GM10248 (cell line): ENCODE measurements around the gene RASD2.

Experiments used
- CTCF ChIA-PET: fragments of 300-600 bp; sonication (Branson Sonifier 250); formaldehyde crosslinking; extraction: SDS; loops from one replicate; lab custom pipeline; 2021; ENCODE audit warnings: antibody characterized with exemption; lab: Yijun Ruan, JAX
- POLR2A ChIA-PET: fragments of 350-650 bp; sonication (Branson Sonifier 250); formaldehyde crosslinking; extraction: SDS; loops from one replicate; lab custom pipeline; 2020; ENCODE audit warnings: antibody characterized with exemption; lab: Yijun Ruan, JAX
- DNase-seq: peaks from one replicate; pipeline ENCODE4 v3.0.0; 2012; ENCODE audit errors: extremely low spot score
- TF ChIP-seq, protein P1 (sequence below): IDR thresholded peaks from 2 replicates; pipeline ENCODE4 v1.5.1; 2012; ENCODE audit warnings: mild to moderate bottlenecking, low read depth; ENCODE audit errors: extremely low read depth, missing control alignments, control extremely low read depth

The RASD2 gene

DNA sequence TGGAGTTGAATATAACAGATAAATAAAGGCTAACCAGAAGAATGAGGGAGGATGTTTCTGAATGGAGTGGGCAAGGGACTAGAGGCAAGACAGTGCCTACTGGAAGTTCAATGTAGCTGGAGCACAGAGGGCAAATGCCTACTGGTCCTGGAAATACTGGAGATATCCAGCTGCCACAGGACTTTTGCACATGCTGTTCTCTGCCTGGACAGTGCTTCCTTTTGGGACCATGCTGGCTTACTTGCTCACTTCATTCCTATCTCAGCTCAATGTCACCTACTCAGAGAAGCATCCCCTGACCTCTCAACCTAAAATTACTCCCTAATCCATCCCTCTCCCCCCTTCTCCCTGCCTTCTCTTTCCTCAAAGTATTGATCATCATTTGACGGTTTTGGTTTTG lies 20.2 kb downstream of the RASD2 start:
- ChIA-PET CTCF (no interaction called here), POLR2A (no interaction called here)
- TF ChIP-seq, protein P1, sequence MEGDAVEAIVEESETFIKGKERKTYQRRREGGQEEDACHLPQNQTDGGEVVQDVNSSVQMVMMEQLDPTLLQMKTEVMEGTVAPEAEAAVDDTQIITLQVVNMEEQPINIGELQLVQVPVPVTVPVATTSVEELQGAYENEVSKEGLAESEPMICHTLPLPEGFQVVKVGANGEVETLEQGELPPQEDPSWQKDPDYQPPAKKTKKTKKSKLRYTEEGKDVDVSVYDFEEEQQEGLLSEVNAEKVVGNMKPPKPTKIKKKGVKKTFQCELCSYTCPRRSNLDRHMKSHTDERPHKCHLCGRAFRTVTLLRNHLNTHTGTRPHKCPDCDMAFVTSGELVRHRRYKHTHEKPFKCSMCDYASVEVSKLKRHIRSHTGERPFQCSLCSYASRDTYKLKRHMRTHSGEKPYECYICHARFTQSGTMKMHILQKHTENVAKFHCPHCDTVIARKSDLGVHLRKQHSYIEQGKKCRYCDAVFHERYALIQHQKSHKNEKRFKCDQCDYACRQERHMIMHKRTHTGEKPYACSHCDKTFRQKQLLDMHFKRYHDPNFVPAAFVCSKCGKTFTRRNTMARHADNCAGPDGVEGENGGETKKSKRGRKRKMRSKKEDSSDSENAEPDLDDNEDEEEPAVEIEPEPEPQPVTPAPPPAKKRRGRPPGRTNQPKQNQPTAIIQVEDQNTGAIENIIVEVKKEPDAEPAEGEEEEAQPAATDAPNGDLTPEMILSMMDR: no peak

DNA sequence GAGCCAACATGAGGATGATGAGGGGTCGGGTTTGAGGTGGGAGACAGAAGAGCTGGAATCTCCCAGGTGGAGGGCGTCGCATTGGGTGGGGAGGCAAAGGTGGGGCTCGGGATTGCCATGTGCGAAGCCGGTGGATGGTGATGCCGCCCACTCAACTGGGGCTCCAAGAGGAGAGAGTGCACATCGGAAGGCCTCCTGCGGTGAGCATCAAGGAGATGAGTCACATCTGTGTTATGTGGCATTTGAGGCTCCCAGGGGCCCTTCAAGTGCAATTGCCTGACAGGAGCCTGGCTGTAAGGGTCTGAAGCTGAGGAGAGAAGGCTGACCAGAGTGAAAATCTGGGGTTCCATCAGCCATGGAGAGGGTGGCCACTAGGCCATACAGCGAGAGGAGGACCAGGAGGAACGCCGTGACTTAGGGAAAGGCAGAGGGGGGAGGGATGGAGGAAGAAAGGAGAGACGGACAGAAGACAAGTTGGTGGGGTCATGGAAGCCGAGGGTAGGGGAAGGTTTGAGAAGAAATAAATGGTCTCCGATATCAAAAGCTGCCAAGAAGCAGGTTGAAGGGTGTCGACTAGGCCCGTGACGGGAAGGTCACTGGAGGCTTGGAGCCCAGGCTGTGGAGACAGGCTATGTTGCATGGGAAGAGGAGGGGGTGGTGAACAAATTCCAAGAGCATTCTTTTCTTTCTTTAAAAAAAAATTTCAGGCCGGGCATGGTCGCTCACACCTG lies 21.3 kb downstream of the RASD2 start:
- ChIA-PET CTCF (no interaction called here), POLR2A (no interaction called here)
- DNase-seq: no peak
- TF ChIP-seq, protein P1: no peak

More for the DNA sequence above, 20.2 kb downstream of the RASD2 start:
- DNase-seq: no peak

DNA sequence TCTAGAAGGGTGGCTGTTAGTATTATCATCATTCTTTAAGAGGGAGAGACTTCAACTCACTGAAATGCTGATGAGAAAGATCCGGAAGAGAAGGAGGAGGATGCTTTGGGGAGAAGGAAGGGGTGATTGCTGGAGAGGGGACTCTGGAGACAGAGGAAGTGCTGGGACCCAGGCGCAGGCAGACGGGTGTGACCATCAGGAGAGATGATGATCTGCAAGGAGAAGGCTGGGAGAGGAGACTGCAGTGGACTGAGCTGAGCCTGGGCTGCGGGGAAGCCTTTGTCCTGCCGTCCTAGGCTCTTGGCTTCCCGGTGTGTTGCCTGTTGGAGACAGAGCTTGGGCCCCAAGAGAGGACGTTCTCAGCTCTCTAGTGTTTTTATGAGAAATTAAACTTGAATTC lies 22.6 kb downstream of the RASD2 start:
- TF ChIP-seq, protein P1: no peak
- CTCF ChIA-PET: interaction anchor here (1.0 to 1.9 kb wide), 3 partner anchors 9 to 25 kb away, joined by 3 to 4 read pairs (median 3); no protein-coding TSS in a partner anchor
- POLR2A ChIA-PET: no interaction called here
- DNase-seq: no peak

DNA sequence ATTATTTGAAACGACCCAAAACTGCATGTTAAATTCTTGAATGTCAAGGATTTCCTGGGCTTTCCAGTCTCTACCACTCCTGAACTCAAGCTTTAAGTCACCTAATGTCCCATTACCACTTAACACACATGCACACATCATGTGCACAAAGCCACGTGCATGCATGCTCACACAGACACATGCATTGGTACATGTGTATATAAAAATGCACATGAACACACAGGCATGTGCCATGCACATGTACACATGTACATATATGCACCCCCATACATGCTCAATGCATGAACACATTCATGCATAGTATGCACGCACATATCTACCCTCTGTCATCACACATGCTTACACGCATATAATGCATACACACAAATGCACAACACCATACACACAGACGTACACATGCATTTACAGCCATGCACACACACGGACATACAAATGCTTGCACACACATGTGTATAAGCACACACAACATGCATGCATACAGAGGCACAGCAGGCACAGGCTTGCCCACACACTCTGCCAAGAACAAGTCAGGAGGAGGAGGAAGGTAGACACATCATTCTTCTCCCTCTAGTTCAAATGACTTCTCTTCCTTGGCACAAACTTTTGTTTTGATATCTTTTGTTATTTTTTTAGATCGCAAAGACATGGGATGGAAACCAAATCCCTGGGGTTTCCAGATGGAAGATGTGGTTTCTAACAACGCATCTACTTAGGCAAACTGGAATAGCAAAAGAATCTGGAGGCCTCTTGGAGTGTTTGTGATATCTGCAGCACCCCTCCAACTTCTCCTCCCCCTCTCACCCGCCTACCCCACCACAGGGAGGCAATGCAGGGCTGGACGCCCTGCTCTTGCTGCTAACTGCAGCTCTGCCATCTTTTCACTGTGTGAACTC lies 24.6 kb downstream of the RASD2 start:
- no peak for DNase-seq
- POLR2A ChIA-PET: no interaction called here
- TF ChIP-seq, protein P1: no peak
- CTCF ChIA-PET: interaction anchor here (0.9 to 1.9 kb wide), 5 partner anchors 18 to 214 kb away, joined by 3 to 4 read pairs (median 3); no protein-coding TSS in a partner anchor

DNA sequence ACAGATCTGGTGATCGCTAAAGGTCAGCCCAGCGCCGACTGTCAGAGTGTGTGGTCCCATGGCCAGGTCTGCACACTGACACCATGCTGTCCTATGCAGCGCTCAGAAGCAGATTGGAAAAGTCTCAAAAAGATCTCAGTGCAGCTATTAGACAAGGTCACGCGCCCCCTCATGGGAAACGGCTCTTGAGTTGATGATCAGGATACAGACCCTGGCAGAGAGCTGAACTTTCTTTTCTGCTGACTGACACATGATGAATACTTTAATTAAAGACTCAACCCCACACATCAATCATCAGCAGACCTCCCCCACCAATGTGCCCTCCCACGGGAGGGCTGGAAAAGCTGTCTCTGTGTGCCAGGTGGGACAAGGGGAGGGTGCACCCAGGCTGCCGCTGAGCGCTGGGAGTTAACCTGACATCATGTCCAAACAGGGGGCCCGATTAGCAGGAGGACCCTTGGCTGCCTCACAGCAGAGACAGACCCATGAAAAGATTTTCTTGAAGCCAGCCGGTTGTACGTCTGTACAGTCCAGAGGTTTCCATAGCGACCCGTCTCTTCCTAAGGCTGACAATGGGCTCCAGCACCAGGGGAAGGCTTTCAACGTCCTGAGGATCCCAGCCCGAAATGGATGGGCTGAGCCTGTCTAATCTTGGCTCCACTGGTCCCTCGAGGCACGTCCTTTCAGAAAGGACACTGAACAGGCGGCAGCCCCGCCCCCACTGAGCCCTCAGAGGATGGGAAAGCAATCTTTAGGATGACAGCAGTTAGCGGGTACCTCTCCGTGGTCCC lies 26.9 kb downstream of the RASD2 start:
- ChIA-PET POLR2A (no interaction called here), CTCF (interaction anchor here (1.9 kb wide), 1 partner anchor 216 kb away, joined by 6 read pairs; no protein-coding TSS in a partner anchor)
- TF ChIP-seq, protein P1: no peak
- no peak for DNase-seq
